Measurements from ENCODE around the gene QSOX2.

Gene QSOX2

GRCh38 chr9:136220017-136220729, 25.4 kb downstream of the QSOX2 start:
- Histone ChIP-seq H3K36me3 (ENCODE audit: control insufficient read depth in 2 of 2, insufficient read depth in 1 of 2, low read length in 2 of 2) (peaks cover 0 to 73% of the 10 kb centered on the region in 2 experiments; a peak in 1 of 3 replicates), H3K9me3 (ENCODE audit: control insufficient read depth, insufficient read depth, low read depth, low read length) (no peaks in the 10 kb centered on the region), H3K4me1 (ENCODE audit: control insufficient read depth, insufficient read depth, low read length) (no peaks in the 10 kb centered on the region), H3K4me3 (ENCODE audit: low read depth, low read length) (no peak overlapping the region), H3K27ac (ENCODE audit: extremely low read depth, low read depth, low read length) (no peak overlapping the region)
- ChIA-PET POLR2A (no interaction called here), CTCF (interaction anchor here (0.6 to 1.5 kb wide), 8 partner anchors 10 to 81 kb away, joined by 3 to 11 read pairs (median 4); no protein-coding TSS in a partner anchor)
- TF ChIP-seq ZNF394 (tag by site-specific recombination; IDR thresholded peaks at IDR 0.05; ENCODE audit: borderline replicate concordance) (no peak), ZNF600 (tag by site-specific recombination; IDR thresholded peaks at IDR 0.05) (peak; percentile 95), SETDB1 (IDR thresholded peaks at IDR 0.05; ENCODE audit: insufficient read length, low read length) (no peak), ZNF629 (tag by site-specific recombination; IDR thresholded peaks at IDR 0.05) (0 out of 2 replicates have a peak, but pooled peaks have one; percentile 17)

- Histone ChIP-seq H3K4me1 (ENCODE audit: control insufficient read depth, insufficient read depth, low read length) (no peaks in the 10 kb centered on the region), H3K27ac (ENCODE audit: extremely low read depth, low read depth, low read length) (no peak overlapping the region), H3K9me3 (ENCODE audit: control insufficient read depth, insufficient read depth, low read depth, low read length) (no peaks in the 10 kb centered on the region), H3K36me3 (ENCODE audit: control insufficient read depth in 2 of 2, insufficient read depth in 1 of 2, low read length in 2 of 2) (peaks cover 0 to 76% of the 10 kb centered on the region in 2 experiments; a peak in 1 of 3 replicates), H3K4me3 (ENCODE audit: low read depth, low read length) (no peak overlapping the region)
- ChIA-PET CTCF (interaction anchor here (0.6 to 5.8 kb wide), 12 partner anchors 7 to 128 kb away, joined by 3 to 46 read pairs (median 4); no protein-coding TSS in a partner anchor), POLR2A (interaction anchor here (0.7 kb wide), 1 partner anchor 9 kb away, joined by 4 read pairs; no protein-coding TSS in a partner anchor)
- no peak for TF ChIP-seq OVOL3 (tag by site-specific recombination; IDR thresholded peaks at IDR 0.05)
- no peak for TF ChIP-seq ZIC2 (tag by site-specific recombination; IDR thresholded peaks at IDR 0.05)
- TF ChIP-seq ZNF433 (tag by site-specific recombination; IDR thresholded peaks at IDR 0.05; ENCODE audit: low read depth), result no peak
- TF ChIP-seq ZBTB17 (tag by site-specific recombination; IDR thresholded peaks at IDR 0.05), result no peak
- no peak for TF ChIP-seq ZNF391 (tag by site-specific recombination; IDR thresholded peaks at IDR 0.05; ENCODE audit: borderline replicate concordance, low read depth)
- no peak for TF ChIP-seq KLF8 (tag by site-specific recombination; IDR thresholded peaks at IDR 0.05)
- no peak for TF ChIP-seq HOXA7 (CRISPR knock-in tag; IDR thresholded peaks at IDR 0.05; ENCODE audit: borderline replicate concordance)
- no peak for TF ChIP-seq ZNF664 (tag by site-specific recombination; IDR thresholded peaks at IDR 0.05)
- no peak for TF ChIP-seq BCL11B (tag by site-specific recombination; IDR thresholded peaks at IDR 0.05; ENCODE audit: low read depth)
- TF ChIP-seq KLF1 (tag by site-specific recombination; IDR thresholded peaks at IDR 0.05), result no peak
- no peak for TF ChIP-seq SP2 (tag by site-specific recombination; IDR thresholded peaks at IDR 0.05)
- TF ChIP-seq GLI4 (tag by site-specific recombination; IDR thresholded peaks at IDR 0.05), result no peak
- no peak for TF ChIP-seq ZNF169 (tag by site-specific recombination; IDR thresholded peaks at IDR 0.05)
Observed at GRCh38 chr9:136219276-136219675, 26.3 kb downstream of the QSOX2 start.

- H3K4me1 ChIP-seq (ENCODE audit: control insufficient read depth, insufficient read depth, low read length), result no peaks in the 10 kb centered on the region
- CTCF ChIA-PET, result interaction anchor here (1.1 to 5.8 kb wide), 6 partner anchors 8 to 128 kb away, joined by 3 to 46 read pairs (median 4); no protein-coding TSS in a partner anchor
Observed at GRCh38 chr9:136218673-136219072, 26.9 kb downstream of the QSOX2 start.

More at GRCh38 chr9:136218673-136219072, 26.9 kb downstream of the QSOX2 start:
- Histone ChIP-seq H3K27ac (ENCODE audit: extremely low read depth, low read depth, low read length) (no peak overlapping the region), H3K4me3 (ENCODE audit: low read depth, low read length) (no peak overlapping the region), H3K36me3 (ENCODE audit: control insufficient read depth in 2 of 2, insufficient read depth in 1 of 2, low read length in 2 of 2) (peaks cover 0 to 76% of the 10 kb centered on the region in 2 experiments; a peak in 1 of 3 replicates), H3K9me3 (ENCODE audit: control insufficient read depth, insufficient read depth, low read depth, low read length) (no peaks in the 10 kb centered on the region)
- TF ChIP-seq ZEB2 (tag by site-specific recombination; IDR thresholded peaks at IDR 0.05) (no peak), ELK4 (IDR thresholded peaks at IDR 0.05; ENCODE audit: borderline replicate concordance, low read depth, low read length) (no peak), ZNF121 (tag by site-specific recombination; IDR thresholded peaks at IDR 0.05) (no peak), ZNF423 (tag by site-specific recombination; IDR thresholded peaks at IDR 0.05) (no peak), ZNF692 (tag by site-specific recombination; IDR thresholded peaks at IDR 0.05) (no peak), YY1 (tag by site-specific recombination; IDR thresholded peaks at IDR 0.05) (no peak), GLIS2 (tag by site-specific recombination; IDR thresholded peaks at IDR 0.05) (no peak), GLI2 (tag by site-specific recombination; IDR thresholded peaks at IDR 0.05; ENCODE audit: borderline replicate concordance, low read depth) (no peak), ZSCAN16 (tag by site-specific recombination; IDR thresholded peaks at IDR 0.05) (no peak), ZNF707 (tag by site-specific recombination; IDR thresholded peaks at IDR 0.05) (no peak)
- POLR2A ChIA-PET, result interaction anchor here (0.7 to 1.1 kb wide), 2 partner anchors 9 to 15 kb away, joined by 3 to 4 read pairs; no protein-coding TSS in a partner anchor

All from HEK293 (cell line).